Activated CD4-positive, alpha-beta T cell treated with anti-CD3 and anti-CD28 coated beads, Interleukin-2, amount 50 U/mL, for 1 hour (primary cell): ENCODE data around the gene LZTR1.

Experiments
- DNase-seq: peaks from one replicate; pipeline ENCODE4 v3.0.0-alpha.2; 2020

Gene LZTR1

DNA sequence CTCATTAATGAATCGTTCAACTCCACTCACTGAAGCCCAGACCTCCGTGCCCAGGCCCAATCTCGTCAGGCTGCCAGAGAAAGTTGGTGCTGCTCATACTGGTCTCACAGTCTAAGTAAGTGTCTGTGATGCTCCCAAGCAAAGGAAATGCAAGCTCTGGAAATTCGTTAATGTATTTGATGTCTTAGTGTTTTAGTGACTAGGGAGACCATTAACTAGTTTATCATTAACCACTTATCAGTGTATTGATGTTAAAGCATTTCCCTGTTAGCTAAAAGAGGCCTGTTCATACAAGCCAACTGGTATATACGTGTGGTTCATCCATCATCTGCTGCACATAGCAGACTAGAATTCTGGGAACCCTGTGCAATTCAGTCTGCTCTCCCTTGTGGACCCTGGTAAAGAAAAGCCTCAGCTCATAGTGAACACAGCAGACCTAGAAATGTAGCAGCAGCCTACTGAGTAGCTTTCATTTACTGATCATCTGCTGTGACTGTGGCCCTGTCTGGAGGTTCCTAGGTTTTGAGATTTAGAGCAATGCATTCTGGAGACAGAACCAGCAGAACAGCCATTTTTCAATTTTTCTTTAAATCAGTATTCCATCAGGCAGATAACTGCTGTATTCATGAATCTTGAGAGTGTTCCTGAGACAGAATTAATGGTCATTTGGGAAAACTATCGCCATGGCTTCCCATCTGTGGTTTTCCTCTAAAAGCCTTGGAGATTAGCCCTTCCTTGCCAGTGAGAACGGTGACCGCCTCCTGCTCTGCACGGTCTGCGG is 30.8 kb upstream of the LZTR1 start:
- no peak for DNase-seq

DNA sequence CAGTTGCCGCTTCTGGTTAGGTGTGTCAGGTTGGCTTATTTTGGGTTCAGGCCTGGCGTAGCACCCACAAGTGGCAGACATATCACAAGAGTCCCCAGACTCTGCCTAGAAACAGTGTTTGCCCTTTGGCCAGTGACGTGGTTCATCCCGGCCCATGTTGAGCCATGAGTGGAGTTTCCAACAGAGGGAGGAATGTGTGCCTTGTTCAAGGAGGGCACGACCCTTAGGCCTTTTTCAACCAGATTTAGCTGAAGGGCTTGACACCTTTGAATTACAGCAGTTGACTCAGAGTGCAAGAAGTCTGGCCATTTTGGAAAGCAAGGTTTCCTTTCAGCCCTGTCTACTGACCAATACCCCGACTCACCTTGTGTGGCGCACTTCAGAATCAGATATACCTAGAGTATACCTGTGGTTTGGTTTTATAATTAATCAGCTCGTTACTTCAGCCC is 30.1 kb upstream of the LZTR1 start:
- DNase-seq: no peak

DNA sequence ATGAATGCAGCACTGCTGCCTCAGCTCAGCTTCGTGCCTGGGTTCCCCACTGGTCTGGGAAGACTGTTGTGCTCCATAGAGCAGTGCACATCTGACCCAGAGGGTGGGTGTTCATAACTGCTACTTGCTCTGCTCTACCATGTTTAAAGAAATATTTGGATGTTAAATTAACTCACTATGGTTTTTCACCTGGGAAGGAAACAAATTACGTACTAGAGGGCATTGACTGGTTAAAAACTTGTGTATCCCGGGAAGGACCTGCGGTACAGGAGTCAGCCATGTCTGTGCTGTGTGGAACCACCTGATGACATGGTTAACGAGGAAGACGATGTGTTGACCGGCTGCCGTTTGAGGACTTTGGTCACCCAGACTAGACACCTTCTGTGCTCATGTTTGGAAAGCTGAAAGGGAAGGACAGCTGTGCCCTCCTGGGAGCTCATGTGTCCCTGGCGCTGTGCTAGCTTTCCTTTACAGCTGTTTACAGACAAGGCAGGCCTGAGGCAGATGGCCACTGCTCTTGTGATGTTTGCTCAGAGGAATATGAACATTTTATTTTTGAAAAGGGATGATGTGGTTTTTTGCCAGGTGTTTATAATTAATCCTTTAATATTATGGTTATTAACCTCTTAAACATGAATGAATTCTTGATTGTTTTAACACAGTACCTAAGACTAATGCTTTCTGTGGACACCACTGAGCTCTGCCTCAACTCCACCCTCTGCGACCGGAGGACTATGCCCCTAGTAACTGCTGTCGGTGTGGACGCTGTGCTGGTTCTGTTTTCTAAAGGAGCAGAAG is 29.4 kb upstream of the LZTR1 start:
- DNase-seq: no peak

DNA sequence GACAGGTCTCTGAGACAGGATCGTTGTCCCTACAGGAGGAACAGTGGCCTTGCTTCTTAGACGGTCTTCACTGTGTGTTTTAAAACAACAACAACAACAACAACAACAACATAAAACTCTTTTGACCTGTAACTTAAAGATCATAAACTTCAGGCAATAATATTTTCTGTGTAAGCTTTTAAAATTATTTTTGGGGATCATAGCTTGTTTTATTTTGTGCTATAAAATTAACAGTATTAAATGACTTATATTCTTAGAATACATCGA is 28.8 kb upstream of the LZTR1 start:
- DNase-seq: no peak

DNA sequence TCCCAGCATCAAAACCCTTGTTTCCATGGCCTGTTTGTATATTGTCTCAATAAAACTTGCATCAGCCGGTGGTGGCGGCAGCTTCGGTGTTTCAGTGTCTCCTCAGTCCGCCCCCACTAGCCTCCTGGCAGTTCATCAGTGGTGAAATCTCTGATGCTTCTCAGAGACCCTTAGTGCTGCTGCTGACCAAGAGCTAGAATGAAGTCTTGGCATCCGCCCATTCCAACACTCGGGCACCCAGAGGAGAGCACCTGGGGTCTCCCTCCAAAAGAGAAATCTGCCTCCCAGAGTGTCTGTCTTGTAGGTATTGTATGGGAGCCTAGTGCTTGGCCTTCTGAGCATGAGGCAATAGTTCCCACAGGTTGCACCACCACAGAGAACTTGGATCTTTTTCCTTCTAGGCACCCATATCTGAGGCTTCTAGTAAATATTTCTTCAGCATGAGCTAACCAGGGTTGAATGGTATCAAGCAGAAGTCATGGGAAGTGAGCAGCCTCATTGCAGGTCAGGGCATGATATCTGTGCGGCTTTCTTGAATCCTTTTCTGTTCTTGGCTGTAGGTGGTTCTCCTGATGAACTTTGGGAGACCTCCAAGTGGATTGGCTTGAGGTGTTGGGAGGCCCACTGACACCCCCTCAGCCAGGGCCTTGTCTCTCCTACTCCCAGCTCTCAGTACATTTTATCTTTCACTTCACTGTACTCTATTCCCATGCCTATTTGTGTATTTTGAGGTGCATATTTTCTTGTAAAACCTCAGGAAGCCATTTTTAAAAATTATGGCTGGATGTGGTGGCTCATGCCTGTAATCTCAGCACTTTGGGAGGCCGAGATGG is 28.2 kb upstream of the LZTR1 start:
- DNase-seq: no peak

- no peak for DNase-seq
Measured at GRCh38 chr22:20955548-20955947, 26.5 kb upstream of the LZTR1 start.

GRCh38 chr22:20956258-20957101 is 25.6 kb upstream of the LZTR1 start:
- DNase-seq: no peak

DNA sequence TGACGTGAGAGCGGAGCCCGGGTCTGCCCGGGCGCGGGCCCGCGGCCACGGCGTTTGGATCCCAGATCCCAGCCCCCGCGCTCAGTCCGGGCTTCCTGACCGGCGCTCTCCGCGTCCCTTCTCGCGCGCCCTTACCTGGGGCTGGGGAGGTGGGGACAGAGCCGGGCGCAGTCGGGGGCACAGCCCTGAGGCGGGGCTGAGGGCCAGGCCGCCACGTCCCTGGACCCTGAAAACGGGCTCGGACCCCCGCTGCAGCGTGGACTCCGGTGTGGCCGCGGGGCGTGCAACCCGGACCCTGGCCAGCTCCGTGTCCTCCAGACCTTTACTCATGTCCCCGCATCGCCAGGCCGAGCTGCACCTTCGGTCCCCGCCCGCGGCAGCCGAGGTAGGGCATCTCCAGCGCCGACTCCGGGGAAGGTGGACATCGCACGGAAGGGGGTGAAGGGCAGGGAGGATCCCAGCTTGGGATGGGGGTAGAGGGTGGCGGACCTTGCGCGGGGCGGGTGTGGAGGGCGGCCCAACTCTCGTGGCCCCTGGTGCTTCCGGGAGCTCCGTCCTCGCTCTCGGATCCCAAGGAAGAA is 24.9 kb upstream of the LZTR1 start:
- DNase-seq: no peak

GRCh38 chr22:20957683-20958431 is 24.2 kb upstream of the LZTR1 start:
- no peak for DNase-seq

DNA sequence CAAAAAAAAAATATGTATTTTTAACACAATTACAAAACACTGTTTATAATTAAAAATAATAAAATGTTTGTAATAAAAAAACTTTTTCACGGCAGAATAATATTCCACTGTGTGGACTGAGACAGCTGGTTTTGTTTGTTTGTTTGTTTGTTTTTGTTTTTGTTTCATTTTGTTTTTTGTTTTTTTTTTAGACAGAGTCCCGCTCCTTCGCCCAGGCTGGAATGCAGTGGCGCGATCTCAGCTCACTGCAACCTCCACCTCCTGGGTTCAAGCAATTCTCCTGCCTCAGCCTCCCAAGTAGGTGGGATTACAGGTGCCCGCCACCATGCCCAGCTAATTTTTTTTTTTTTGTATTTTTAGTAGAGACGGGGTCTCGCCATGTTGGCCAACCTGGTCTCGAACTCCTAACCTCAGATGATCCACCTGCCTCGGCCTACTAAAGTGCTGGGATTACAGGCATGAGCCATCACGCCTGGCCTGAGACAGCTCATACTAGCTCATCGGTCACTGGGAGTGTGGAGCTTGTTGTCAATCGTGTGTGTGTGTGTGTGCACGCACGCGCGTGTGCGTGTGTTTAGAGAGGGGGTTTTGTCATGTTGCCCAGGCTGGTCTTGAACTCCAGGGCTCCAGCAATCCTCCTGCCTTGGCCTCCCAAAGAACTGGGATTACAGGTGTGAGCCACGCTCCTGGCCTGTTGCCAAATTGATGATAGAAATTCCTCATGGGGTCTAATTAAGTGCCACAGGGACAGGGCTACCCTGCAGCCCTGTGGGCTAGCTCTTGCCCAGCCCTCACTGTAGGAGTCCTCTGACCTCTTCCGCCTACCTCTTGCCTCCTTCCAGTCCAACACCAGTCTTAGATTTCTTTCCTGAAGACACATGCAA is 22.3 kb upstream of the LZTR1 start:
- no peak for DNase-seq

- no peak for DNase-seq
Measured at GRCh38 chr22:20960609-20961008, 21.5 kb upstream of the LZTR1 start.

GRCh38 chr22:20962491-20962945 is 19.6 kb upstream of the LZTR1 start:
- no peak for DNase-seq

- DNase-seq: no peak
Measured at GRCh38 chr22:20963201-20964052, 18.7 kb upstream of the LZTR1 start.

- no peak for DNase-seq
Measured at GRCh38 chr22:20964090-20964798, 17.9 kb upstream of the LZTR1 start.

DNA sequence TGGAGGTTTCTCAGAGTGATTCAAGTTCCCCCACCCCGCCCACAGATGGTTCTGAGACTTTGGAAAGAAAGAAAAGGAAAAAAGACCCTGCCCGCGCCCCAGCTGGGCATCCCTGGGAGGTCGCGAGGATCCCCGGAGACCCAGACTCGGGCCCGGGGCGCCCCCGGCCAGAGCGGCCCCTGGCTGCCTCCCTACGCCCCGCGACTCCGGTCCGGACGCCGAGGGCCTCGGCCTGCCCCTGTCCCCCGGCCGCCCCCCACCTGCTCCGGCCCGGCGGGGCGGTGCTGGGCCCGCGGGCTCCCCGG is 17.3 kb upstream of the LZTR1 start:
- DNase-seq: no peak

GRCh38 chr22:20965104-20965887 is 16.8 kb upstream of the LZTR1 start:
- no peak for DNase-seq

GRCh38 chr22:20965888-20966855 is 15.9 kb upstream of the LZTR1 start:
- DNase-seq: no peak
